OCI-LY1 (cell line): Measurements from ENCODE around the gene TOX2.

Experiments used
- EZH2 ChIP-seq: fragments of 200-600 bp; sonication (generic), shearing (Covaris generic); IDR thresholded peaks from 2 replicates; pipeline ENCODE4 v1.8.0; 2017; ENCODE audit warnings: borderline replicate concordance, mixed run types, mild to moderate bottlenecking, antibody characterized with exemption, low read length, moderate library complexity, mixed read lengths
- TF ChIP-seq, protein P1 (sequence below): fragments of 200-600 bp; sonication (generic), shearing (Covaris generic); IDR thresholded peaks from 2 replicates; pipeline ENCODE4 v1.5.1; 2017; ENCODE audit warnings: mild to moderate bottlenecking, antibody characterized with exemption, low read length, moderate library complexity, mixed read lengths

DNA sequence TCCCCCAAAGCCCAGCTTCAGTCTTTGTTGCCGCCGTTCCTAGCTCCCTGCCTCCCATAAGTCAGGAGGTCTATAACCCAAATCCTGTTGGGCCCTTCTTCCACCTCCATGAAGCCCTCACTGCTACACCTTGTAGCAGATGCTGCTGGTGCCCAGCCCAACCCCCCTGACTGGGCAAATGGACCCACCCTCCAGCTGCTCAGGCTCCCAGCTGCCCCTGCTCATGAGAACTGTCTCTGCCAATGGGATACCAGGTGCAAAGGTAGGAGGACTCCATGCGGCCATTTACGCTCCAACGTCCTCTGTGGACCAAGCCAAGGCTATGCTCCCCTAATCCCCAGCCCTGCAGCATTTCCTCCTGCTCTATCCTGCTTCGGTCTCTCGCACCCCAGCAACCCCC lies 200.5 kb downstream of the TOX2 start:
- TF ChIP-seq, protein P1, sequence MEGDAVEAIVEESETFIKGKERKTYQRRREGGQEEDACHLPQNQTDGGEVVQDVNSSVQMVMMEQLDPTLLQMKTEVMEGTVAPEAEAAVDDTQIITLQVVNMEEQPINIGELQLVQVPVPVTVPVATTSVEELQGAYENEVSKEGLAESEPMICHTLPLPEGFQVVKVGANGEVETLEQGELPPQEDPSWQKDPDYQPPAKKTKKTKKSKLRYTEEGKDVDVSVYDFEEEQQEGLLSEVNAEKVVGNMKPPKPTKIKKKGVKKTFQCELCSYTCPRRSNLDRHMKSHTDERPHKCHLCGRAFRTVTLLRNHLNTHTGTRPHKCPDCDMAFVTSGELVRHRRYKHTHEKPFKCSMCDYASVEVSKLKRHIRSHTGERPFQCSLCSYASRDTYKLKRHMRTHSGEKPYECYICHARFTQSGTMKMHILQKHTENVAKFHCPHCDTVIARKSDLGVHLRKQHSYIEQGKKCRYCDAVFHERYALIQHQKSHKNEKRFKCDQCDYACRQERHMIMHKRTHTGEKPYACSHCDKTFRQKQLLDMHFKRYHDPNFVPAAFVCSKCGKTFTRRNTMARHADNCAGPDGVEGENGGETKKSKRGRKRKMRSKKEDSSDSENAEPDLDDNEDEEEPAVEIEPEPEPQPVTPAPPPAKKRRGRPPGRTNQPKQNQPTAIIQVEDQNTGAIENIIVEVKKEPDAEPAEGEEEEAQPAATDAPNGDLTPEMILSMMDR: no peak
- TF ChIP-seq EZH2: no peak
